ENCODE measurements around the gene DAGLA. TPM values are rescaled to one million over a fixed set of nuclear protein-coding genes. Genes with fewer than 3 reads are reported as not detected.

DAGLA gene
- total RNA-seq, 3 donors from 2014 or later (not counting 1 experiment from before 2014, with no cell fraction given), result 0.18 to 0.48 (median 0.38) TPM

DNA sequence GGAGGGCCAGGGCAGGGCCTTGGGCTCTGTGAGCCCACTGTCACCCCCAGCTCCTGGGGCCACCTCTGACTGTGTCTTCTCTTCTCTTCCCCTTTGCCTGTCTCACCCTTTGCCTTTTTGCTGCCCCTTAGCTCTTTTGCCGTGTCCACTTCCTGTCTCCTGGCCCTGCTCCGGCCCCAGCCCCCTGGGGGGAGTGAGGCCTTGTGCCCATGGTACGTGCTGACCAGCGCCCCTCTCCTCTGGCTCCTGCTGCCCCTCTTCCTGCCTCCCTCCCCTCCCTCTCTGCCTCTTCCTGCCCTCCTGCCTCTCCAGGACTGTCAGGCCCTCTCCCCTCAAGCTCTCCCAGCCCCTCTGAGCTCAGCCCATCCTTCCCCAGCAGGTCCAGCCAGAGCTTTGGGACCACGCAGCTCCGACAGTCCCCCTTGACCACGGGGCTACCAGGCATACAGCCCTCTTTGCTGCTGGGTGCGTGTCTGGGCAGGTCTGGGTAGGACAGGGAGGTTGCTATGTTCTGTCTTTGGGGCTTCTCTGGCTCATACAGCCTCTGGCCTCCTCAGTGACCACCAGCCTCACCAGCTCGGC lies 100.5 kb downstream of the DAGLA start:
- no peaks in the 10 kb centered on the region for H3K9me3 Mint-ChIP-seq
- Histone ChIP-seq H3K27ac (ENCODE audit: low read length) (no peak overlapping the region), H3K9me3 (ENCODE audit: control insufficient read depth, insufficient read depth, low read length) (no peaks in the 10 kb centered on the region), H3K27me3 (ENCODE audit: control insufficient read depth, insufficient read depth, low read length) (no peaks in the 10 kb centered on the region), H3K4me3 (ENCODE audit: low read length) (no peak overlapping the region), H3K4me1 (ENCODE audit: control insufficient read depth, insufficient read depth, low read length) (peaks cover 23% of the 10 kb centered on the region), H3K36me3 (ENCODE audit: control insufficient read depth, insufficient read depth, low read length) (peaks cover 5% of the 10 kb centered on the region)
- 84% methylated on average over 9 of the region's 9 CpGs for WGBS (ENCODE audit: insufficient coverage)
- no peak overlapping the region for H3K27ac Mint-ChIP-seq
- TF ChIP-seq, protein P1, sequence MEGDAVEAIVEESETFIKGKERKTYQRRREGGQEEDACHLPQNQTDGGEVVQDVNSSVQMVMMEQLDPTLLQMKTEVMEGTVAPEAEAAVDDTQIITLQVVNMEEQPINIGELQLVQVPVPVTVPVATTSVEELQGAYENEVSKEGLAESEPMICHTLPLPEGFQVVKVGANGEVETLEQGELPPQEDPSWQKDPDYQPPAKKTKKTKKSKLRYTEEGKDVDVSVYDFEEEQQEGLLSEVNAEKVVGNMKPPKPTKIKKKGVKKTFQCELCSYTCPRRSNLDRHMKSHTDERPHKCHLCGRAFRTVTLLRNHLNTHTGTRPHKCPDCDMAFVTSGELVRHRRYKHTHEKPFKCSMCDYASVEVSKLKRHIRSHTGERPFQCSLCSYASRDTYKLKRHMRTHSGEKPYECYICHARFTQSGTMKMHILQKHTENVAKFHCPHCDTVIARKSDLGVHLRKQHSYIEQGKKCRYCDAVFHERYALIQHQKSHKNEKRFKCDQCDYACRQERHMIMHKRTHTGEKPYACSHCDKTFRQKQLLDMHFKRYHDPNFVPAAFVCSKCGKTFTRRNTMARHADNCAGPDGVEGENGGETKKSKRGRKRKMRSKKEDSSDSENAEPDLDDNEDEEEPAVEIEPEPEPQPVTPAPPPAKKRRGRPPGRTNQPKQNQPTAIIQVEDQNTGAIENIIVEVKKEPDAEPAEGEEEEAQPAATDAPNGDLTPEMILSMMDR (IDR thresholded peaks at IDR 0.05), result no peak
- no peaks in the 10 kb centered on the region for H3K27me3 Mint-ChIP-seq (ENCODE audit: low read depth in 2 of 2)
- no peak for ATAC-seq
- DNase-seq, result no peak
- H3K4me3 Mint-ChIP-seq, result no peak overlapping the region
- peaks cover 8 to 21% of the 10 kb centered on the region in 2 donors for H3K4me1 Mint-ChIP-seq
- intact Hi-C loops (cut with micrococcal nuclease), result no loop called here
- no peaks in the 10 kb centered on the region for H3K36me3 Mint-ChIP-seq

DNA sequence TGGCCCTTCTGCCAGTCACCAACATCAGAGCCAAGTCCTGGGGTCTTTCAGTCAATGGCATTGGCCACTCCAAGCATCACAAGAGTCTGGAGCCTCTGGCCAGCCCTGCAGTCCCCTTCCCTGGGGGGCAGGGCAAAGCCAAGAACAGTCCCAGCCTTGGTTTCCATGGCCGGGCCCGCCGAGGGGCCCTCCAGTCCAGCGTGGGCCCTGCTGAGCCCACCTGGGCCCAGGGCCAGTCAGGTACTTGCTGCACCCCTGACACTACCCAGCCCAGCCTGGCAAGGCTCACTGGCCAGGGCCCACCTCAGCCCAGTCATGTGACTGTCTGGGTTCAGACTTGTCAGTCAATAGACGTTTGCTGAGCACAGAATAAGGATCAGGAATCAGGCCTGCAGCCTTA lies 101.4 kb downstream of the DAGLA start:
- ATAC-seq, result no peak
- intact Hi-C loops (cut with micrococcal nuclease), result no loop called here
- Histone ChIP-seq H3K4me3 (ENCODE audit: low read length) (no peak overlapping the region), H3K27me3 (ENCODE audit: control insufficient read depth, insufficient read depth, low read length) (no peaks in the 10 kb centered on the region), H3K9me3 (ENCODE audit: control insufficient read depth, insufficient read depth, low read length) (no peaks in the 10 kb centered on the region), H3K4me1 (ENCODE audit: control insufficient read depth, insufficient read depth, low read length) (peaks cover 15% of the 10 kb centered on the region), H3K27ac (ENCODE audit: low read length) (no peak overlapping the region), H3K36me3 (ENCODE audit: control insufficient read depth, insufficient read depth, low read length) (peaks cover 8% of the 10 kb centered on the region)
- TF ChIP-seq, protein P1 (IDR thresholded peaks at IDR 0.05), result no peak
- Mint-ChIP-seq H3K27me3 (ENCODE audit: low read depth in 2 of 2) (no peaks in the 10 kb centered on the region), H3K4me3 (no peak overlapping the region), H3K36me3 (no peaks in the 10 kb centered on the region), H3K27ac (no peak overlapping the region), H3K9me3 (no peaks in the 10 kb centered on the region), H3K4me1 (peaks cover 0 to 12% of the 10 kb centered on the region in 2 donors)
- no peak for DNase-seq
- 87% methylated on average over 5 of the region's 5 CpGs for WGBS (ENCODE audit: insufficient coverage)

DNA sequence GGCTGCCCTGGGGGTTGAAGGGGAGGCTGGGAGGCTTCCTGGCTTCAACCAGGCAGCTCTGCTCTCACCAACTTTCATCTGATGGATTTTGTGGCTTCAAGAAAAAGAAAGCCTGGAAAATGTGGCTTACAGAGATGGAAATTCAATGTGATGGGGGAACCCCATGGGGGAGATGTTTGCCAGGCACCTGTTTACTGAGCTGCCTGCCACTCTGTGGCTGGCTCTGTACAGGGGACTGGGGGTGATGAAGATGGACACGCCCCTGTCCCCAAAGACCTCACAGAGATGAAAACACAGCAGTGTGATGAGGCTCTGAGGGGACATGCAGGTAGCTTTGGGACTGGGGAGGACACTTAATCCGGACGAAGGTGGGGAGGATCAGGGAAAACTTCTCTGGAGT lies 102.1 kb downstream of the DAGLA start:
- Histone ChIP-seq H3K4me3 (ENCODE audit: low read length) (no peak overlapping the region), H3K27me3 (ENCODE audit: control insufficient read depth, insufficient read depth, low read length) (no peaks in the 10 kb centered on the region), H3K4me1 (ENCODE audit: control insufficient read depth, insufficient read depth, low read length) (peaks cover 8% of the 10 kb centered on the region), H3K36me3 (ENCODE audit: control insufficient read depth, insufficient read depth, low read length) (peaks cover 15% of the 10 kb centered on the region), H3K27ac (ENCODE audit: low read length) (no peak overlapping the region), H3K9me3 (ENCODE audit: control insufficient read depth, insufficient read depth, low read length) (no peaks in the 10 kb centered on the region)
- Mint-ChIP-seq H3K9me3 (no peaks in the 10 kb centered on the region), H3K4me3 (no peak overlapping the region), H3K36me3 (no peaks in the 10 kb centered on the region), H3K27ac (peak overlapping the region in 1 of 2 donors; percentile 16), H3K4me1 (peaks cover 0 to 6% of the 10 kb centered on the region in 2 donors), H3K27me3 (ENCODE audit: low read depth in 2 of 2) (no peaks in the 10 kb centered on the region)
- ATAC-seq, result no peak
- TF ChIP-seq, protein P1 (IDR thresholded peaks at IDR 0.05), result no peak
- DNase-seq, result no peak
- WGBS (ENCODE audit: insufficient coverage), result 94% methylated on average over 3 of the region's 3 CpGs
- intact Hi-C loops (cut with micrococcal nuclease), result no loop called here

DNA sequence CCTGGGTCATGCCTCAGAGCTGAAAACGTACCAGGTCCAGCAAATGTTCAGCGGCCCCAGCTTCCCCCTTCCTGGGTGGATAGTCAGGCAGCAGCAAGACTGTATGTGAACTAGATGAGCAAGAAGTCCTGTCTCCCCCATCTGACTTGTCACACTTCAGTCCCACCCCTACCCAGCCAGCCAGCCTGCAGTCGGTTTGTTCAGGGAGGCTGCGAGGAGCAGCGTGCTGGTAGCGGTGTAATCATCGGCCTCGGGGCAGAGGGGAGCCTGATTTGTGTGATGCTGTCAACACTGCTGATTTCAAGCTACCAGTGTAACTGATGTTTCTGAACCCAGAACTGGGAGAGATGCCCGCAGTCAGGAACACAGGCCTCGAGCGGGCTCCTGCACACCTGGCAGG lies 102.7 kb downstream of the DAGLA start:
- no peak overlapping the region for H3K4me3 ChIP-seq (ENCODE audit: low read length)
- DNase-seq (no peak), ATAC-seq (no peak)
- no peaks in the 10 kb centered on the region for H3K27me3 ChIP-seq (ENCODE audit: control insufficient read depth, insufficient read depth, low read length)
- no peaks in the 10 kb centered on the region for H3K9me3 Mint-ChIP-seq
- H3K27me3 Mint-ChIP-seq (ENCODE audit: low read depth in 2 of 2), result no peaks in the 10 kb centered on the region
- H3K27ac Mint-ChIP-seq, result no peak overlapping the region
- WGBS (ENCODE audit: insufficient coverage), result 96% methylated on average over 11 of the region's 11 CpGs
- H3K4me3 Mint-ChIP-seq, result no peak overlapping the region
- TF ChIP-seq, protein P1 (IDR thresholded peaks at IDR 0.05), result no peak
- peaks cover 20% of the 10 kb centered on the region for H3K36me3 ChIP-seq (ENCODE audit: control insufficient read depth, insufficient read depth, low read length)
- peaks cover 2% of the 10 kb centered on the region for H3K4me1 ChIP-seq (ENCODE audit: control insufficient read depth, insufficient read depth, low read length)
- no peaks in the 10 kb centered on the region for H3K36me3 Mint-ChIP-seq
- H3K9me3 ChIP-seq (ENCODE audit: control insufficient read depth, insufficient read depth, low read length), result no peaks in the 10 kb centered on the region
- H3K4me1 Mint-ChIP-seq, result peaks cover 0 to 6% of the 10 kb centered on the region in 2 donors
- intact Hi-C loops (cut with micrococcal nuclease), result no loop called here
- H3K27ac ChIP-seq (ENCODE audit: low read length), result no peak overlapping the region

Data from natural killer cell (primary cell).